ENCODE measurements around the gene FERMT2.

DNA sequence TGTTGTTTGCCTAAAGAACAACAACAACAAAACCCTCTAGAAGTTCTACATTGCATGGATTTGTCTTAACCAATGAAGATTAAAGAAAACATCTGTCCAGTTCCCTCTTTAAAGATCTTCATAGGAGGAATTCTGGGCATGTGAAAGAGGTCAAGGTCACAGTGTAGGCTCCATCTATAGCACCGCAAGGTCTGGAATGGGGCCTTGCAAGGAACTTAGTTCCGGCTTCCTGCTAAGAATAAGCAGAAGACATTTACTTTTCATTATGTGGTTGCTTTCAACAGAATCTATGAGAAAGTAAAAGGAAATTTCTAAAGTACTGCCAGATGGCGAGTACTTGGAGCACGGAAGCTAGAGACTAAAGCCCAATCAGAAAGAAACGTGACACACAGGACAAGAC is 102.2 kb downstream of the FERMT2 start:
- TF ChIP-seq EZH2phosphoT487 (IDR thresholded peaks at IDR 0.05; ENCODE audit: borderline replicate concordance, low read length): no peak
- TF ChIP-seq, protein P1, sequence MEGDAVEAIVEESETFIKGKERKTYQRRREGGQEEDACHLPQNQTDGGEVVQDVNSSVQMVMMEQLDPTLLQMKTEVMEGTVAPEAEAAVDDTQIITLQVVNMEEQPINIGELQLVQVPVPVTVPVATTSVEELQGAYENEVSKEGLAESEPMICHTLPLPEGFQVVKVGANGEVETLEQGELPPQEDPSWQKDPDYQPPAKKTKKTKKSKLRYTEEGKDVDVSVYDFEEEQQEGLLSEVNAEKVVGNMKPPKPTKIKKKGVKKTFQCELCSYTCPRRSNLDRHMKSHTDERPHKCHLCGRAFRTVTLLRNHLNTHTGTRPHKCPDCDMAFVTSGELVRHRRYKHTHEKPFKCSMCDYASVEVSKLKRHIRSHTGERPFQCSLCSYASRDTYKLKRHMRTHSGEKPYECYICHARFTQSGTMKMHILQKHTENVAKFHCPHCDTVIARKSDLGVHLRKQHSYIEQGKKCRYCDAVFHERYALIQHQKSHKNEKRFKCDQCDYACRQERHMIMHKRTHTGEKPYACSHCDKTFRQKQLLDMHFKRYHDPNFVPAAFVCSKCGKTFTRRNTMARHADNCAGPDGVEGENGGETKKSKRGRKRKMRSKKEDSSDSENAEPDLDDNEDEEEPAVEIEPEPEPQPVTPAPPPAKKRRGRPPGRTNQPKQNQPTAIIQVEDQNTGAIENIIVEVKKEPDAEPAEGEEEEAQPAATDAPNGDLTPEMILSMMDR (IDR thresholded peaks at IDR 0.05; ENCODE audit: low read depth, low read length, poor library complexity, severe bottlenecking): no peak
